ENCODE measurements around the gene RALBP1. TPM values are rescaled to one million over a fixed set of nuclear protein-coding genes. Genes with fewer than 3 reads are reported as not detected.
"Not testable (repeated sequence)": the region's sequence is repeated elsewhere in the genome, so short reads cannot be mapped to it uniquely, and the experiment has no call there.

RALBP1 gene
- total RNA-seq, 1 donor from 2014 or later, result 26.5 TPM

DNA sequence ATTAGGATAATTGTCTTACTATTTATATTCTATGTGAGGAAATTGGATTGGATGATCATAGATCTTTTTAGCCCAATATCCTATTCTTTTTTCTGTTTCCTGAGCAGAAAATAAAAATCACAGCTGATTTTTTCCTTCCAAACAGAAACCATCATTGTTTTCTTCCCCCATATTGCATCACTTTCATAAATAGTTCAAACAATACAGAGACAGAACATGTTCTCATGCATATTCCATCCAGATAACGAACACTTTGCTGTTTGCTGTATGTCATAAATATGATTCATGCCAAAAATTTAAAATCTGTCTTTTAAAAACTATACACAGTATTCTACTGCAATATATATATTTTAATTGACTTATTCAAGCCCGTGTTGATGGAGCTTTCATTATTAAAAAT is 22.0 kb upstream of the RALBP1 start:
- FAIRE-seq, result no peak
- DNase-seq (ENCODE audit: low spot score in 2 of 2), result no peak

GRCh38 chr18:9454061-9454703 is 21.1 kb upstream of the RALBP1 start:
- DNase-seq (ENCODE audit: low spot score in 2 of 2) (no peak), FAIRE-seq (no peak)

DNA sequence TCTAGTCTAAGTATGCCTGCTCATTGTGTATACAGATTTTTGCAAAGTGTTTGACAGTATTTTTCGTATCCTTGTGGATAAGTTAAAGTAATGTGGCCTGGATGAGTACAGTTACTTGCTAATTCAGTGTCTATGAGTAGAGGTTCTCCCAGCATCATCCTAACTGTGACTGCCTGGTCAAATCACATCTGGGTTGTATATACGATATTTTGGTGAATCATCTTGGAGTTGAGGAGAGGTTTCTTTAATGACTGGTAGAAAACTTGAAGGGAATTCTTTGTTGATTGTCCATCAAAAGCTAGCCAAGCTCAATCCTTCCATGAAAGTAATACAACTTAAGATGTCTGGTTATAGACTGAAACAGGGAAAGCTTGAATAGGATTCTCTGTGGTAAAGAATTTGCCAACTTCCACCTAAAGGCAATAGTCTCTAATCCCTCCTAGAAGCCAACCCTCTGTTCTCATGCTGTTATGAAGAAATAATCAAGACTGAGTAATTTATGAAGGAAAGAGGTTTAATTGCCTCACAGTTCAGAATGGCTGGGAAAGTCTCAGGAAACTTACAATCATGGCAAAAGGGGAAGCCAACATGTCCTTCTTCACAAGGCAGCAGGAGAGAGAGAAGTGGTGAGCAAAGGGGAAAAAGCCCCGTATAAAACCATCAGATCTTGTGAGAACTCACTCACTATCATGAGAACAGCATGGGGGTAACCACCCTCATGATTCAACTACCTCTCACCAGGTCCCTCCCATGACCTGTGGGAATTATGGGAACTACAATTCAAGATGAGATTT is 19.4 kb upstream of the RALBP1 start:
- no peak for FAIRE-seq

GRCh38 chr18:9466127-9466526 is 9.2 kb upstream of the RALBP1 start:
- FAIRE-seq (no peak), DNase-seq (ENCODE audit: low spot score in 2 of 2) (no peak)

More for the DNA sequence above, 19.4 kb upstream of the RALBP1 start:
- no peak for DNase-seq (ENCODE audit: low spot score in 2 of 2)

DNA sequence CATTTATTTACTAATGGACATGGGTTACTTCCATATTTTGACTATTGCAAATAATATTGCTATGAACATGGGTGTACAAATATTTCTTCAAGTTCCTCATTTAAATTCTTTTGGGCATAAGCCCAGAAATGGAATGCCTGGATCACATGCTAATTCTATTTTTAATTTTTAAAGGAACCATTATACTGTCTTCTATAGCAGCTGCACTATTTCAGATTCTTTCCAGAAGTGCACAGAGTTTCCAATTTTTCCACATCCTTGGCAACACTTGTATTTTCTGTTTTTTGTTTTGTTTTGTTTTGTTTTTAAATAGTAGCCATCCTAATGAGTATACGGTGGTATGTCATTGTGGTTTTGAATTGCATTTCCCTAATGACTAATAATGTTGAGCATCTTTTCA is 8.5 kb upstream of the RALBP1 start:
- FAIRE-seq (no peak), DNase-seq (ENCODE audit: low spot score in 2 of 2) (no peak)

DNA sequence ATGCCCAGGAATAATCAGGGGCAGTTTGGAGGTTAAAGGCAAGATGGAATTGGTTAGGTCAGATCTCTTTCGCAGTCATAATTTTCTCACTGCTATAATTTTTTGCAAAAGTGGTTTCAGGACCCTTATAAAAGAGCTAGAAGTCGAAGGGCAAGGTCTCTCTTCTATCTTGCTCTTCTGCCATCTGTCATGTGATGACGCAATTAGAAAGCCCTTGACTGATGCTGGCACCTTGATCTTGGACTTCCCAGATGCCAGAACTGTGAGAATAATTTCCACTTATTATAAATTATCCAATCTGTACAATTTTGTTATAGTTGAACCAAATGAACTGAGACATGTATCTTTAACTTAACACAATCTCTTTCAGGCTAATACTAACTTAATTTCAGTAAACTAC is 6.3 kb upstream of the RALBP1 start:
- FAIRE-seq, result no peak
- DNase-seq (ENCODE audit: low spot score in 2 of 2), result no peak

DNA sequence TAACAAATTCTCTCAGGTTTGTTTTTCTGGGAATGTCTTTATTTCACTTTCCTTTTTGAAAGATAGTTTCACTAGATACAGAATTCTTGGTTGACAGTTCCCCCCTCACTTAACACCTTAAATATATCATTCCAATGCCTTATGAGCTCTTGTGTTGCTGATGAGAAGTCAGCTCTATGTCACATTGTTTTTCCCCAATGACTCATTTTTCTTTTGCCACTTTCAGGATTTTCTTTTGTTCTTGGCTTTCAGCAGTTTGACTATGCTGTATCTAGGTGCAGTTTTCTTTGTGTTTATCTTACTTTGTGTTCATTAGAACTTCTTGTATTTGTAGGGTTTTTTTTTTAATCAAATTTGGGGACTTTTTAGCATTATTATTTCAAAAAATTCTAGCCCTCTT is 5.6 kb upstream of the RALBP1 start:
- FAIRE-seq, result no peak
- no peak for DNase-seq (ENCODE audit: low spot score in 2 of 2)

DNA sequence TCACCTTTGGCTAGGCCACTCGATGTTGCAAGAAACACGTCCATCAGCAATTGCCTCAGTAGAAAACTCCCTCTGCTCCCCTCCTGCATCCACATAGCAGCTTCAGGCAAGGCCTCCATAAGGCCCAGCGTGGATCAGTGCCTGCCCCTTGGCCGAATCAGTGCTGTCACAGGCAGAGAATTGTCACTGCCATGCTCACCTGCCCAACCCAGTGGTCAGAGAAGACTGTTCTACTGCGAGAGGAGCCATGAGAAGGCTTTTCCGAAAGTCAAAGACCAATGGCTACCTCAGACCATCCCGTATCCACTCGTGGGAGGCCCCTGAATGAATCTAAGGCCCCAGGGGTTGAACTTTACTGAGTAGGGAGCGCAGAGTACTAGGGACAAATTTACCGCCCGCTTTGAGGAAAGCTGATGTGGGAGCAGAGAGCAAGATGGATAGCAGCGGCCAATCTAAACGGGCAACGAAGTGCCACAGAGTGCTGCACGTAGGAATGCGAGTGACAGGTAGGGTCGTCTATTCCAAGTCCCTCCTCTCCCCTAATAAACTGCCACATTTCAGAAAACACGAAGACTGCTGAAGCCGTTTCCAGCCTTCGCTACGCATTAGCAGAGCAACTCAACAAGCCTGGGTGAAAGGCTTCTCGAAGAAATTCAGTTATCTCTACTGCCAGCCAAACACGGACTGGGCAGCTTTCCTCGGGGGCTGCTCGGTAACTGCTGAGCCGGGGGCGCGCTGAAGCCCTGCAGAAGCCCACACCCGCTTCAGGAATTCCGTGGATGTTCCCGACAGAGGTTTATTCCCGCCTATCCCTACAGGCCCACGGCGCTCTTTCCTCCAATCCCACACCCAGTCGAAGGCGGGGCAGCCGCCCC is 968 bp upstream of the RALBP1 start:
- no peak for FAIRE-seq
- no peak for DNase-seq (ENCODE audit: low spot score in 2 of 2)

DNA sequence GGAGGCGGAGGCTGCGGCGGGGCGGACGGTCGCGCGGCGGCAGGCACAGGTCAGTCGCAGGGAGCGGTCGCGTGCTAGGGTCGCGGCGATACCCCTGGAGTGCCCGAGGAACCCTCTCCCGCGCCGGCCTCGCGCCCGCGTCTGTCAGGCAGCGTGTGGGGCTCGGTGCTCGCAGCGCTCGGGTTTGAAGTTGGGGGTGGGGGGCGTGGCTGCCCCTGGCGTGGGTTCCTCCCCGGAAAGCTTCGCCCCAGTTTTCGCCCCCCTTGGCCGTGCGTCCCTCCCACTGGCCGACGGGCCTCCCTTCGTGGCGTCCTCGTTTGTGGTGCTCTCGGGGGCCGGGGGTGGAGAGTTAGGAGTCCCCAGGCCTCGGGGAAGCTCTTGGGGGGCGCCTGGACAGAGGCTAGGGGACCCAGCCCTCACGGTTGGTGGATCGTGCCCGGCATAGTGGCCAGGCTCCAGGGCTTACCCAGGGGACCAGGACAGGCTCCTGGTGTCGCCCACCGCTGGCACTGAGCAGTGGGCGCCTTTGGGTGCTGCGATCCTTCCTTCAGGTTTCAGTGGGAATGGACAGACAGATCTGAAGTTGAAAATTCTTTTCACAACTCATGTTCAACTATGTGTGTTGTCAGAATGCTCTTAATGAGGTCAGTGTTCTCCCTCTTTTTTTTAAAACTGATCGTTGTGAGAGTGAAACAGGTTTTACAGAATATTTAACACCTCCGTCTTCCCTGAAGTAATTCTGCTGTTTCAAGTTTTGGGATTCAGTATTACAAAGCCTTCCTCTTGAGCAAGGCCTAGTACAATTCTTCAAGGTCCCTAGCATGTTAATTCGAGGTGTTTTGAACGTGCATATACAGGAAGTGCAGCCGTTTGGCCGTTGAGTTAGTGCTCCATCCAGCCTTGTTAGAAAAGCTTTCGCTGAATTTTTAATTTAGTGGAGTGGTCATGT is 604 bp downstream of the RALBP1 start:
- peak in 1 of 2 donors; percentile 23 for DNase-seq (ENCODE audit: low spot score in 2 of 2)
- no peak for FAIRE-seq

DNA sequence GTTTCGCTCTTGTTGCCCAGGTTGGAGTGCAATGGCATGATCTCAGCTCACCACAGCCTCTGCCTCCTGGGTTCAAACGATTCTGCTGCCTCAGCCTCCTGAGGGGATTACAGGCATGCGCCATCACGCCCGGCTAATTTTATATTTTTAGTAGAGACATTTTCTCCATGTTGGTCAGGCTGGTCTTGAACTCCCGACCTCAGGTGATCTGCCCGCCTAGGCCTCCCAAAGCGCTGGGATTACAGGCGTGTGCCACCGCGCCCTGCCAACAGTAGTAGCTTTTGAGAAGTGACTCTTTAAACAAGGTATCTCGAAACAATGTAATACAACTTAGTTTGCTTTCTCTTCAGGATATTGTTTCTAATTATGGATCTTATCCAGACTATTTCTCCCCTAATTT is 1.6 kb downstream of the RALBP1 start:
- FAIRE-seq; DNase-seq (ENCODE audit: low spot score in 2 of 2): not testable (repeated sequence)

GRCh38 chr18:9477509-9477908 is 2.2 kb downstream of the RALBP1 start:
- no peak for FAIRE-seq

DNA sequence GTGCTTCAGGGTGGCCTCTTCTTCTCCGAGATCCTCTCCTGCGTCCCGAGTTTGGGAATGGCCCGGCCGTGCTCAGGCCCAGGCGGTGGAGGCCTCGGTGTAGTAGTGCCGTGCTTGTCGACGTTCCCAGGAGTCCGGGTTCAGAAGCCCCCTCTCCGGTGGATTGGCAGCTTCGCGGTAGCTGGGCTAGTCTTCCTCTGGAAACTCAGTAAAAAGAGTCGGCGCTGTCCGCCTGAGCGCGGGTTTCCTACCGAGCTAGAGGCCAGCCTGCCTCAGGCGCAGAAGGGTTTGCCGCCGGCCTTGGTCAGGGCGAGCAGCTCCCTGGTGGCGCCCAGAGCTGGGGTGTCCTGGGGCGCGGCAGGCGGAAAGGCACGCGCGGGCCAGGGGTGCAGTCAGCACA is 3.2 kb downstream of the RALBP1 start:
- FAIRE-seq, result no peak
- no peak for DNase-seq (ENCODE audit: low spot score in 2 of 2)

More at GRCh38 chr18:9477509-9477908, 2.2 kb downstream of the RALBP1 start:
- DNase-seq (ENCODE audit: low spot score in 2 of 2), result no peak

DNA sequence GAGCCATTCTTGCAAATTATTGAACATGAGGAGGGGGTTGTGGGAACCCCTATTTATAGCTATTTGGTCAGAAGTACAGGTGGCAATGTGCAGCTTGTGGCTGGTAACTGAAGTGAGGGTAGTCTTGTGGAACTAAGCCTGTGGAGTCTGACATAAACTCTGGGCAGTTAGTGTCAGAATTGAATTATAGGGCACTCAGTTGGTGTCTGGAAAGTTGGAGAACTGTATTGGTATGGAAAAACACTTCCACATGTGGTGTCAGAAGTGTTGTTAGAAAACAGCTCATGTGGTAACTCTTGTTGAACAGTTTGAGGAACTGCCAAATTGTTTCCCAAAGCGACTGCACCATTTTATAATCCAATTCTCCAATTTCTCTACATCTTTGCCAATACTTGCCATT is 7.5 kb downstream of the RALBP1 start:
- no peak for DNase-seq (ENCODE audit: low spot score in 2 of 2)
- FAIRE-seq, result no peak

- no peak for FAIRE-seq
These were observed 8.2 kb downstream of the RALBP1 start for GRCh38 chr18:9483526-9483925.

GRCh38 chr18:9484856-9485255 is 9.5 kb downstream of the RALBP1 start:
- not testable (repeated sequence) for DNase-seq (ENCODE audit: low spot score in 2 of 2); FAIRE-seq

More at GRCh38 chr18:9483526-9483925, 8.2 kb downstream of the RALBP1 start:
- no peak for DNase-seq (ENCODE audit: low spot score in 2 of 2)

DNA sequence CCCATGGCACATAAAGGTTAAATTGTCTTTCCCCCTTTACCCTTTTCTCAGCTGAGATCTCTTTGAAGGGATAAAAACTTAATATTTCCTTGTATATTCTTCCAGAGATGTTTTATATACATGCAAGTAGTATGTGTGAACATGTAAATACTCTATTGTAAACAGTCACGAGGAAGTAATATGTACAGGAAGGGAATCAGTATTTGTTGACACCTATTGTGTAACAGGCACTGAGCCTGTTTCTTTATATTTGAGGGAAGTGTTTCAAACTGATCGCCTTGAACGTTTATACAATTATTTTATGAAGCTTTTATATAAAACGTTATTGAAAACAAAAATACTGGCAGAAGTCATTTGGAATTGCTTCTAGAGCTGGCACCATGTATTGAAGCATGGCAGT is 13.2 kb downstream of the RALBP1 start:
- FAIRE-seq (no peak), DNase-seq (ENCODE audit: low spot score in 2 of 2) (no peak)

GRCh38 chr18:9494778-9495331 is 19.5 kb downstream of the RALBP1 start:
- FAIRE-seq, result no peak

DNA sequence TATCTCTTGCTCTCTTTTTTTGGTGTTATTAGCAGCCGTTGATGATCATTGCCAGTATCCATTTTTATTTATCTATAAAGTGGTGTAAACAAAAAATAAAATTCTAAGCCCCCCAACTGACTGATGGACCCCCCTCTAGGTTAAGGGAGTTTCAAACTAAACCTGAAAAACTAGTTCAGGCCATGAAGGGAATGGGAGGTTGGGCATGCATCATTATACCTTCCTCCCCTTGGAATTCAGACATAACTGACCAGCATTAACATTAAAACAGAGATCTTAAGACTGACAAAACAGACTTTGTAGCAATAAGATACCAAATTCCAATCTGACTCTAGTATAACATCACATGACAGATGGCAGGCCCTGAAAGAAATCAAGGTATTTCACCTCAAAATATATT is 20.2 kb downstream of the RALBP1 start:
- FAIRE-seq, result no peak

More at GRCh38 chr18:9494778-9495331, 19.5 kb downstream of the RALBP1 start:
- no peak for DNase-seq (ENCODE audit: low spot score in 2 of 2)

DNA sequence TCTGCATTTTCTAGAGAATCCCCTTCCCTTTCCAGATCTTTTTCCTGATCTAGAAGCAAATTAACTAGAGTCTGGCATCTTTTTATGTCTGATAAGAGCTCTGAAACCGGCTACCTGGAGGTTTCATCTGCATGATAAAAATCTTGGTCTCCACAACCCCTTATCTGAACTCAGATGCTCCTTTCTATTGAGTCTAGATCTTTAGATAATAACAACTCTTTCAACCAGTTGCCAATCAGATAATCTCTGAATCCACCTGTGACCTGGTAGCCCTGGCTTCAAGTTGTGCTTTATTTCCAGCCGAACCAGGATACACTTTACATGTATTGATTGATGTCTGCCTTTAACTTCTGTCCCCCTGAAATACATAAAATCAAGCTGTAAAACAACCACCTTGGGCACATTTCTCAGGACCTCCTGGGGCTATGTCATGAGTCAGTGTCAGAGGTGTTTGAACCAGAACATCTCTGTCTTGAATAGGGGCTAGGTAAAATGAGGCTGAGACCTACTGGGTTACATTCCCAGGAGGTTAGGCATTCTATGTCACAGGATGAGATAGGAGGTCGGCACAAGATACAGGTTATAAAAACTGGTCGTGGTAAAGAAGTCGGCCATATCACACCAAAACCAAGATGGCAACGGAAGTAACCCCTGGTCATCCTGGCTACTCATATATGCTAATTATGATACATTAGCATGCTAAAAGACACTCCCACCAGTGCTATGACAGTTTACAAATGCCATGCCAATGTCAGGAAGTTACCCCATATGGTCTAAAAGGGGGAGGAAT is 20.8 kb downstream of the RALBP1 start:
- FAIRE-seq, result no peak
- no peak for DNase-seq (ENCODE audit: low spot score in 2 of 2)

More for the DNA sequence above, 20.2 kb downstream of the RALBP1 start:
- no peak for DNase-seq (ENCODE audit: low spot score in 2 of 2)

Measured in frontal cortex (tissue), 4 donors.